Raji (cell line): Measurements from ENCODE around the gene SLC25A5.

Source experiments
- POLR2A ChIP-seq: IDR thresholded peaks from 2 replicates; pipeline ENCODE4 v1.6.1; 2011; ENCODE audit warnings: low read depth, low read length, control low read depth; ENCODE audit not compliant: insufficient read depth

SLC25A5 gene

GRCh38 chrX:119468551-119469312, 488 bp downstream of the SLC25A5 start:
- TF ChIP-seq POLR2A: no peak

GRCh38 chrX:119469313-119469635, 1.0 kb downstream of the SLC25A5 start:
- no peak for TF ChIP-seq POLR2A

- TF ChIP-seq POLR2A: no peak
Observed at GRCh38 chrX:119474615-119475388, 6.6 kb downstream of the SLC25A5 start.

- no peak for TF ChIP-seq POLR2A
Observed at GRCh38 chrX:119475389-119476101, 7.3 kb downstream of the SLC25A5 start.

GRCh38 chrX:119477812-119478232, 9.6 kb downstream of the SLC25A5 start:
- TF ChIP-seq POLR2A: no peak

- TF ChIP-seq POLR2A: no peak
Observed at GRCh38 chrX:119478504-119478903, 10.3 kb downstream of the SLC25A5 start.

- TF ChIP-seq POLR2A: no peak
Observed at GRCh38 chrX:119479845-119480244, 11.6 kb downstream of the SLC25A5 start.

GRCh38 chrX:119481323-119481801, 13.1 kb downstream of the SLC25A5 start:
- no peak for TF ChIP-seq POLR2A

GRCh38 chrX:119482041-119482440, 13.8 kb downstream of the SLC25A5 start:
- TF ChIP-seq POLR2A: no peak

- no peak for TF ChIP-seq POLR2A
Observed at GRCh38 chrX:119482481-119483480, 14.5 kb downstream of the SLC25A5 start.

GRCh38 chrX:119486745-119487144, 18.5 kb downstream of the SLC25A5 start:
- no peak for TF ChIP-seq POLR2A

- TF ChIP-seq POLR2A: no peak
Observed at GRCh38 chrX:119488749-119489148, 20.5 kb downstream of the SLC25A5 start.

- TF ChIP-seq POLR2A: no peak
Observed at GRCh38 chrX:119489212-119490074, 21.2 kb downstream of the SLC25A5 start.
